Left cardiac atrium (tissue), 4 donors: ENCODE data around the gene AHI1. TPM values are rescaled to one million over a fixed set of nuclear protein-coding genes. Genes with fewer than 3 reads are reported as not detected.

Source experiments
- ATAC-seq, 2 donors: fragments of 200-7000 bp; cut with Tn5 transposase; one replicate each; pipeline ENCODE4 v1.9.1; 2020; ENCODE audit warnings: mild to moderate bottlenecking in 2 of 2, moderate library complexity in 2 of 2
- DNase-seq: peaks from one replicate; pipeline ENCODE4 v3.0.0-alpha.2; 2020
- intact Hi-C, 2 donors: fragments of 100-400 bp; cut with DNase I; formaldehyde crosslinking; loops; one replicate each; pipeline versions ENCODE4 v1.14.1 to v1.15.1; 2022 to 2023
- total RNA-seq, 2 donors: library from RNA; stranded (reverse); fragmentation: NEBNext Ultra II Directional; extraction: Animal tissue kit (Norgen Biotek cat#: 25700); gene quantifications; one replicate each; pipeline ENCODE4 v1.2.1, GENCODE V29; 2021
- donor health status: DM: no; HTN: yes; CAD: no.
- donor health status: DM: no; HTN: yes; CAD: no; lungs with severe emphysema.
- donor health status: DM: yes; HTN: yes; CAD: no.
- donor health status: Dilated cardiomyopathy.

AHI1 gene
- total RNA-seq, 2 donors from 2014 or later = 13.1 to 18.0 TPM

DNA sequence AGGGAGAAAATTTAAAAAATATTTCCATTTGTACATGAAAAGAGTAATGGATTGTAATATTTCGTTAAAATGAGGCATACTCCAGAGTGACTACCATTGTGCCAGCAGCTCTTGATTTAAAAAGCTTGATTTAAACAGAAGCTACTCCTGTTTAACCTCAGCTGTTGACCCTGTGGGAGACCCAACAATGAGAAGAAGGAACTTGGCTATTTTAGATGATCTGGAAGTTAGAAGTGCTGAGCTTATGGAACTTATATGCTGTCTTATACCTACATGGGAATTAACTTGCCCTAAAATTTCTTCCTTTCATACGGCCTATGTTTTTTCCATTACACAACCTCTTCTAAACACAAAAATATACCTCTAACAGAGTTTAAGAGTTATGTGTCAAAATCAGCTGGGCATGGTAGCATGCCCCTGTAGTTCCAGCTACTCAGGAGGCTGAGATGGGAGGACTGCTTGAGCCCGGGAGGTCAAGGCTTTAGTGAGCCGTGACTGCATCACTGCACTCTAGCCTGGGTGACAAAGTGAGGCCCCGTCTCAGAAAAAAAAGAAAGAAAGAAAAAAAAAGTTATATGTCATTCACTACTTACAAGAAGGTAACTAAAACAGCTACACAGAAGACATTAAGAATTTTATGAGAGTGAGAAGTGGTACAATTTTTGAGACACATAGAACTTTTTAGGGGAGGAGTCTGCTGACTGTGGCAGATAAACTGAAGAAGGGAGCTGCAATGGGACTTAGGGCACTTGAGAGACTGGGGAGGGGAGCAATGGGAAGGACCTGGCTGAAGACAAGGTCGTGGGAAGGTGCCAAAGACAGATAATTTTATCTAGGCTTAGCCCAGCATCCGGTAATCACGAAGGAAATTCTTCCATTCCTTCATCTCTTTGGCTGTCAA, 176.6 kb downstream of the AHI1 start:
- no peak for ATAC-seq

DNA sequence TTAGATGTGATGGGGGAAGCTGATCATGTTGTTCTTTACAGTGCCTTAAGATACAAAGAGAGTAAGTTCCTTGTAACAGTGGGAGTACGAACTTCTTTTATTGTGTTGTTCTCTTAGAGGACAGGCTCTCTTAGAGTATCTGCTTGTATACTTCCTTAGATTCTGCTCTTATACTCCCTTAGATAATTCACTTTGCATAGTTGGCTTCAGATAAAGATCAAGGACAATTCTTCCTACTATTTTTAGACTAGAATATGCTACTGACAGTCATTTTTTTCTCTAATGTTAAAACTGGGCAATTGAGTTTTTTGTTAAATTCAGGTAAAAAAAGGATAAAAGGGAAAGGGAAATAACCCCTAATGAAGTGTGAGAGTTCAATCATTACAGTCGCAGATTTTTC, 177.7 kb downstream of the AHI1 start:
- intact Hi-C loops = no loop called here
- ATAC-seq = no peak

More for the DNA sequence above, 176.6 kb downstream of the AHI1 start:
- DNase-seq = no peak
- intact Hi-C loops = no loop called here

DNA sequence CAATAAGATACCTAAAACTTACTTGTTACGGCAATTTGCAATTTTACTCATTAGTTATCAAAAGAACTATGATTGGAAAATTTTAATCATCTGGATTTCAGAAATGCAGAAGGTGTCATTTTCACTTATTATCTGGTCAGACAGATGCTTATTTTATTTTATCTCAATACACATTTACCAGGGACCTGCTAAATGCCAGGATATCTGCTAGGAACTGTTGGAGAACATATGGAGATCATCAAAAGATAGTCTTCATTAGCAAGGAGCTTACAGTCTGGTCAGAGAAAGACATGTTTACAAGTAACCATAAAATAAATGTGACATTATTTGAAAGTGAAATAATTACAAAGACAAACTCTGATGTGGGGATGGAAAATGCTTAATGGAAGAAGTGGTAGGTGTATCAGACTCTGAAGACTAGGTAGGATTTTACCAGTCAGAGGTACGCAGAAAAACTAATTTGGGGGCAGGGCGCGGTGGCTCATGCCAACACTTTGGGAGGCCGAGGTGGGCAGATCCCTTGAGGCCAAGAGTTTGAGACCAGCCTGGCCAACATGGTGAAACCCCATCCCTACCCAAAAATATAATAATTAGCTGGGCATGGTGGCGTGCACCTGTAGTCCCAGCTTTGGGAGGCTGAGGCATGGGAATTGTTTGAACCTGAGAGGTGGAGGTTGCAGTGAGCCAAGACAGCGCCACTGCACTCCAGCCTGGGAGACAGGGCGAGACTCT, 178.6 kb downstream of the AHI1 start:
- DNase-seq = no peak
- ATAC-seq = no peak
- intact Hi-C loops = no loop called here

More for the DNA sequence above, 177.7 kb downstream of the AHI1 start:
- no peak for DNase-seq

DNA sequence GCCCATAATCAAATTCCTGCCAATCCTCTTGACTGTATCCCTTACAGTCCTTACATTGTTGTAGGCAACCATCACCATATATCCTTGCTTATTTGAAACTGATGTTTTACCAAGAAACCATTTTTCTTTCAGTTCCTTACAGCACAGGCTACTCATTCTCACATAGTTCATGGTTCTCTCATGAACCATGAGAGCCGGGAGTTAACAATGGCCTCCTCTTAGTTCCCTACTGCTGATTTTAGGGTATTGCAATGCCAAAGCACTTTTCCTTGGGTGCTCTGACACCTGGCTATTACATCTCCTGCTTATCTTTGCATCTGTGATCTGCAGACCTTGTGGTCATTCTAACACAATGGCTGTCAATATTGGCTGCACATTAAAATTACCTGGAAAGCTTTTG, 183.0 kb downstream of the AHI1 start:
- no peak for DNase-seq
- intact Hi-C loops = no loop called here

DNA sequence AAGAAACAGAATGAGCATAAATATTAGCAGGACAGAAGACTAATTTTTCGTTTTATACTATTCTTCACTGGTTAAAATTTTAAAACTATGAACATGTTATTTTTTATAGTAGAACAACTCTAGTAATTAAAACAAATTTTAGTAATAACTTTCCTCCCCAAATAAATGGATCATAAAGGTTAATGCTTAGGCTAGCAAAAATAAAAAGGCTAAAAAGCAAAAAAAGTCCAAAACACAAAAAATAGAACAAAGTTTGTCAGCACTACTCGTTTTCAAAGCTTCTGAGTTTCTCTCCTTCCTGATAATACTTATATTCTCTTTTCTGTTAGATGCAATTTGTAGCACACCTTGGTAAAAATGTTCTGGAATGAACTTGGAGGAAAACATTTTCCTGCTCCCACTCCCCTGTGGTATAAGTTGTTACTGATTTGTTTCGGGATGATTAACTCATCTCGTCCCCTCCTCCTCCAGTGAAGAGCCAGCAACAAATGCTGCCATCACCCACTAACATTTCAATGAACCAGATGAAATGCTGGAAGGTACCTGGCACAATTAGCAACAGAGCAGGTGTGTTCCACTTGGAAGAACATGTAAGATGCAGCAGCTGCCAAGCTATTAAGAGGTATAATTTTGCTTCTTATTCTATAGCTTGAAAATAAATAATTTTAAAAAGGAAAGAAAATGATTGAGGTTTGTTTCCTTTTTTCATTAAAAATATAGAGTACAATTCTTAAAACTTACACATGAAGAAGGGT, 185.9 kb downstream of the AHI1 start:
- ATAC-seq (no peak), DNase-seq (no peak)
- intact Hi-C loops = no loop called here

More for the DNA sequence above, 183.0 kb downstream of the AHI1 start:
- no peak for ATAC-seq

DNA sequence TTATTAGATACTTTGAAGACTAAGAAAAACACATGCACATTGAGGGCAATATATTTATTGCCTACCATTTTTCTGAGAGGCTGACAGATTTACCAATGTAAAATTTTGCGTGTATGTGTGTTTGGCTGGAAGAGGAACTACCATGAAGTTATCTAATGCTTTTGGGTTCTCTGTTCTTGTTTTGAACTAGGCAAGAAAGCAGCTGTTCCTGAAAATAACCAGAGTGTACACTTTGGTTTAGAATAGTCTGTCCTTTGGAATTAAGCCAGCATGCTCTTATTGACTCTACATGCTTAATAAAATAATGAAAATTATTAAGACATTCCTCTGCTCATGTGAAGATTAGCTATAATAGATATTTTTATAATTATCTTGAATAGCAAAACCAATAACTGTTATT, 187.2 kb downstream of the AHI1 start:
- ATAC-seq (no peak), DNase-seq (no peak)
- intact Hi-C loops = no loop called here

DNA sequence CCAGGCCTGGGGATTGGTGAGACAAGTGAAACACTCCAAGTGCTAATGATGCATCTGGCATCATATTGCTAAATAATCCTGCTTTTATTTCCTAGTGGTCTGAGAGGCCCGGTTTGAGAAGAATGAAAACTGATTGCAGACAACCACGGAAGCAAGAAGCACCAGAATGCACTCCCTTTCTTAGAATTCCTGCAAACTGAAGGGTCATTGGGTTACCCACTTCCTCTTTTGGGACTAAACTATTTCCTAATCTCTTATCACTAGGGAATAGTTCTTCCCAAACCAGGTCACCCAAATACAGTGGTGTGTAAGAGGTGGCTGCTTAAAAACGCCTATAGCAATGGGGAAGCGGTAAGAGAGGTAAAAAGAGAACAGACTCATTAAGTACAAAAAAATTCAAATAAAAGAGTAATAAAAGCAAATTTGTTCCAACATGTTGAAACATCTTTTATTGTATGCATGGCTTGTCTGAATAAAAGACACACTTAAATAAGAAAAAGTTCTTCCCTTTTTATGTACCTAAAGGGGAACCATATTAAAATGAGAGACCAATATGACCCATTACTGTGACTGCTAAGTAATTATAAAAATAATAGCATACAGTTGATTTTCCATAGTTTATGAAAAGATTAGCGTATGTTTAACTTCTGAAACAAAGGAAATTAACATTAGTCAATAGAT, 190.7 kb downstream of the AHI1 start:
- DNase-seq (no peak), ATAC-seq (no peak)
- intact Hi-C loops = no loop called here

DNA sequence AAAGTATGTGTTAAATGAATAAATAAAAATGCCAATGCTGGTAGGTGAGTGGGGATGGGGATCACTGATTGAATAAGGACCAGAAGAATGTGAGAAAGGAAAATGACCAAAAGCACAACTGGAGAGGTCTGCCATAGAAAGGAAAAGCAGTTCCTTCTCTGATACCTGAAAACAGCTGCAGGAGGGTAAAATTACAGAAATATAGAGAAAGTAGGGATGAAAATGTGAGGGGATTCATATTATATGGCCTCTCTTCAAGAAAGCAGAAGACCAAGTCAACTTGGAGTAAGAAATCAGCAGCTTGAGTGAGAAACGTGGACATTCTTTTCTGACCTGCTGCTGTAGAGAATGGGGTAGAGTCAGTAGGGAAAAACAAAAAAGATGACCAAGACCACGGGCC, 191.4 kb downstream of the AHI1 start:
- no peak for ATAC-seq
- intact Hi-C loops = no loop called here

DNA sequence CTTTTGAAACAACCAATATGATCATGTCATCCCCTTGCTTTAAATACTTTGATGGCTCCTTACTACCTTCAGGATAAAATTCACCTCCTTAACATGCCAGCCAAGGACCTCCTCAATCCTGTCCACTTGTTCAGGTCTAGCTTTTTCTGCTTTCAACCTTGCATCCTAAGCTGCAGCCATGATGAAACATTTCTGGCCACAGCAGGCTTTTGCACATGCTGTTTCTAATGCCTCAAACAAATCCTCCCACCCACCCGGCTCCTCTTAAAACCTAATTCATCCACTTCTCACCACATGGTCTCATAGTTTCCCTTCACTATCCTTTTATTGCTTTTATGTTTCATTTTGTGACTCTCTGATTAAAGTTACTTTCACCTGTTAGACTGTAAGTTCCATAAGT, 191.9 kb downstream of the AHI1 start:
- ATAC-seq (no peak), DNase-seq (no peak)
- intact Hi-C loops = no loop called here

More for the DNA sequence above, 191.4 kb downstream of the AHI1 start:
- DNase-seq = no peak

DNA sequence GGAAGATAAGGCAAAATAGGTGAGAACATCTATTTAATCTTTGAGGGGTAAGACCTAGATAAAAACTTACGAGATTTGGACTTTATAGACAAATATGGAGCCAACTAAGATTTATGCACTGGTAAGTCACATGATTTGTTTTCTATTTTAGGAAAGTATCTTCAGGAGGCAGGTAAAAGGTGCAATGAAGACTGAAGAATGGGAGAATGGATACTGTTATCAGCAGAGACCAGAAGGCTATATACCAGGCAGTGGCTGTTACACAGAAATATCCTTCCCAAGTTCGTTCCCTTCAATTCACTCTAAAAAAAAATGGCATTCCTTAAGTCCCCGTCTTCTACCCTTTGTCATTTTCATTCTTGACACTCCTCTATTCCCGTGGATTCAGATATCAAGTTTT, 192.7 kb downstream of the AHI1 start:
- DNase-seq = no peak
- intact Hi-C loops = no loop called here
- no peak for ATAC-seq

DNA sequence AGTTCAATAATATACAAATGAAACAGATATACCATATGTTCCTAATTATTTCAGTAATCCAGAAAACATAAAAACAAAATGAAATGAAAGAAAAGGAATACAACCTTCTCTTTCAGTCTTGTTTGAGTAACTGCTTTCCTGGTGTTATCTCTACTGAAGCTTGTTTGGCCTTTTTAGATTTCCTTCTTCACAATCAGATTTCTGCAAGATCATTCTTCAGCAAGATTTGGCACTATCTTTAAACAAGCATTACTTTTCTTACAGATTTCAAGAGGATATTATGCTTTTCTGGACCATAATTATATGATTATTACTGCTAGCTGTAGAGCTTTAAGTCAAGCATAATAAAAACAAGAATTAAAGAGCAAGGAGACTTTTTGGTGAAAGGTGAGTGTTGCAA, 196.2 kb downstream of the AHI1 start:
- DNase-seq = no peak
- no peak for ATAC-seq
- intact Hi-C loops = no loop called here

DNA sequence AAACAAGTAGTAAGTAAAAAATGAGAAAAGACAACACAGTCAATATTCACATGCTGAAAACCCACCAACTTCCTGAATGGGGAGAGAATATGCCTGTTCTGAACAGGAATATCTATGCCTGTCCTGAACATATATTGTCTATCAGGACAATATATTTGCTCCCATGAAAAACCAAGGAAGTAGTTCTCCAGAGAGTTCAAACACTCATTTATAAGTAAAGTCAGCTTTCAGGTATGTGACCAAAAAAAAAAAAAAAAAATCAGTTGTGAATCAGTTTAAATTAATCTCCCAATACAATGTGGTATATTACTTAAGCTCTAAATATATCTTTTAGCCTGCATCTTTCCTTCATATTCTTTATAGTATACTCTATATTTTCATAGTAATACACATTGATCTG, 197.0 kb downstream of the AHI1 start:
- intact Hi-C loops = no loop called here
- ATAC-seq (no peak), DNase-seq (no peak)

DNA sequence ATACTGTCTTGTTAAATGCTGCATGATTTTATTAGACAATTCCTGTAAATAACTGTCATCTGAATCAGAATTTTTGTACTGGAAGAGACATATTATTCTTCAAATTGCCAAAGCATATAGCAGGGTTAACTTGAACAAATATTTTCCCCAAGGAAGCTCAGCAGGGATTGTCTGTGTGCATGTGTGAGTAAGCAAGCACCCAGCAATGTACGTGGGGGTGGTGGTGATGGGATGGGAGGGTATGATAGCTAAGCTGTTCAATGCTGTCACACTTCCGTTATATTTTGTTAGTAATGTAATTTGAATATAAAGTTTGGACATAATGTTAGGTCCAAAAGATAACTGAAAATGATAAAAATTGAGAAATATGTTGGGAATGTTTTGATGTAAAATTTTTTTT, 198.3 kb downstream of the AHI1 start:
- intact Hi-C loops = no loop called here
- no peak for ATAC-seq
- DNase-seq = no peak

DNA sequence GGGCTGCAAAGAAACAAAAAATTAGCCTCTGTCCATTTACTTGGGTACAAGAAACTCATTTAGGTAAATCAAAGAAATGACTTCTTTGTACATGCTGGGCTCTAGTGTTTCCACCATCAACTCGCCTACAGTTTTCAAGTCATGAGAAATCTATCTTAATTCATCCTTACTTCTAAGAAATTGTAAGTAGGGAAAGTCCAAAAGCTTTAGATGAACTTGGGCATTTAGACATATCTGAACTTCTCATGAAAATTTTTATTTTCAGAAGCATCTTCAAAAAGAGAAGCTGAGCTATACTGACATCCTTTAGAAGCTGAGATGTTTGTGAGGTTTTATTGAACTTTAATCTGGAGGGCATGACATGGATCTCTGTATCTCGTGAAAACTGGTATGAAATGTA, 199.1 kb downstream of the AHI1 start:
- intact Hi-C loops = no loop called here
- ATAC-seq = no peak
- no peak for DNase-seq

DNA sequence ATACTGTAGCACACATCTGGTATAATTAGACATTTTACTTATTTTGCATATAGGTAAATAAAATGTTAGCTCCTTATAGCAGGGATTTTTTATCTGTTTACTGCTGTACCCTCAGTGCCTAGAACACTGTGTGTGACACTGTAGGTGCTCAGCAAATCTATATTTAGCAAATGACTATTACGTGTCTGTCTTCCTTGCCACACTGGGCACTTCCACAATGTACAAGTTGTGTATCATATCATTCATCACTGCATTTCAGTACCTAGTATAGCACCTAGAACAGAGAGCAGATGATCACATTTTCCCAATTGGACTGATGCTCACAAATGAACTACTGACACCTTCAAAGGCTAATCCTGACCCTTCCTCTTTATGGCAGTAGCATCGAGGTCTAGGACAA, 200.8 kb downstream of the AHI1 start:
- ATAC-seq (no peak), DNase-seq (no peak)
- intact Hi-C loops = no loop called here

DNA sequence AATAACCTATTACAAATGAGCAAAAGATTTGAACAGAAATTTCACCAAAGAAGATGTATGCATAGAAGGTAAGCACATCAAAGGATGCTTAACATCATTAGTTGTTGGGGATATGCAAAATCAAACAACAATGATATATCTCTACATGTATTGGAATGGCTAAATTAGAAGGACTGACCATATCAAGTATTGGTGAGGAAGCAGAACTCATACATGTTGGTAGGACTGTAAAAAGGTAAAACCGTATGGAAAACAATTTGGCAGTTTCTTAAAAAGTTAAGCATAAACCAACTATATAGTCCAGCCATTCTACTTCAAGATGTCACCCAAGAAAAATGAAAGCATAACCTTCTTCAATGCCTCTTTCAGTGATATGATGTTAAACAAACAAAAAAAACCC, 202.5 kb downstream of the AHI1 start:
- no peak for ATAC-seq
- DNase-seq = no peak
- intact Hi-C loops = no loop called here

DNA sequence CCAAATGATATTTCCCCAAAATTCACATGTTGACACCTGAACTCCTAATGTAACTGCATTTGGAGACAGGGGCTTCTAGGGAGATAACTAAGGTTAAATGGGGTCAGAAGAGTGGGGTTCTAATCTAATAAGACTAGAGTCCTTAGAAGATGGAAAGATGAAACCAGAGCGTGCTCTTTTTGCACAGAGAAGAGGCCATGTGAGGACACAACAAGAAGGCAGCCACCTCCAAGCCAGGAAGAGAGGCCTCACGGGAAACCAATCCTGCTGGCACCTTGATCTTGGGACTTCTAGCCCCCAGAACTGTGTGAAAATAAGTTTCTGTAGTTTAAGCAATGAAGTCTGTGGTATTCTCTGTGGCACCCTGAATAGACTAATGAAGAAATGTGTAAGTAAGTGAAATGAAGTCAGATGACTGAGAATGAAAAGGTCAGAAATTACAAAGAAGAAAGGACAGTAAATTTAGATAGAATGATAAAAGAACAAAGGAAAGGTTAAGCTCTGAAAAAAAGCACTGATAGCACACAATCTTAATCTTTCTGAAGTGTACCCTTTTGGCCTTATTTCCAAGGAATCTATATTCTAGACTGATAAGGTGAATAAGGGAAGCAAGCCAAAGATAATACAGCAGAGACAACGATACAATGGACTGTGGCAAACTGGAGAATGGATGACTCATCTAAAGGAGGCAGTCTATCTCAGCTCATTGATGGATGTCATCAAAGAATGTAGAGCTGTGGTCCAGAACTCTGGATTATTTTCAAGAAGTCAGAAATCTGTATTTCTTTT, 206.1 kb downstream of the AHI1 start:
- DNase-seq = no peak
- ATAC-seq = no peak
- intact Hi-C loops = no loop called here

DNA sequence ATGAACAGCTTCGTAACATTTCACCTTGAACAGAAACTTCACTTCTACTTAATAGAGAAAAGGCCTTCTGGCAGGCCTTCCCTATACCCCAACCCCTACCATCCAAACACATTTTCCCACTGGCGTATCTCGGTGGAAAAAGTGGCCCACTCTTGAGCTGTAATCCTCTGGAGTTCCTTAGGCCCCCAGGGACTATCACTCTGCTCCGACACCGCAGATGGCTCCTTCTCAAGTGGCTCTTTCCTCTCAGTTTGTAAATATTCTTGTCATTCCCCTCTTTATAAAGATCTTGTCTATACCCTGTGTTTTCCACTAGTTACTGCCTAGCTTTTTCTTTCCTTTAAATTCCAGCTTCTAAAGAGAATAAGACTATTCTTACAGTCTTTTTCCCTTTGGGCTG, 207.7 kb downstream of the AHI1 start:
- ATAC-seq = no peak
- intact Hi-C loops = no loop called here
- no peak for DNase-seq
